Neural crest cell (in vitro differentiated cells): Measurements from ENCODE around the gene SNX30. TPM values are rescaled to one million over a fixed set of nuclear protein-coding genes. Genes with fewer than 3 reads are reported as not detected.
A peak's percentile ranks its signal among the peaks of the same experiment; 100 is the strongest.

ENCODE experiments used
- DNase-seq: peaks from one replicate; pipeline ENCODE4 v3.0.0; 2021; ENCODE audit warnings: low read depth, mixed read lengths, low spot score
- H3K27ac Mint-ChIP-seq: one replicate; pipeline ENCODE4 v1.8.0; 2021; ENCODE audit warnings: mild to moderate bottlenecking, mixed read lengths; ENCODE audit not compliant: unreplicated experiment
- H3K27me3 Mint-ChIP-seq: 2 replicates; pipeline ENCODE4 v1.8.0; 2021; ENCODE audit warnings: low read depth, mild to moderate bottlenecking, mixed read lengths
- H3K36me3 Mint-ChIP-seq: 2 replicates; pipeline ENCODE4 v1.8.0; 2021; ENCODE audit warnings: low read depth, mild to moderate bottlenecking, mixed read lengths
- H3K4me1 Mint-ChIP-seq: 2 replicates; pipeline ENCODE4 v1.8.0; 2021; ENCODE audit warnings: mixed read lengths
- H3K4me3 Mint-ChIP-seq: one replicate; pipeline ENCODE4 v1.8.0; 2021; ENCODE audit warnings: mild to moderate bottlenecking, mixed read lengths
- H3K9me3 Mint-ChIP-seq: 2 replicates; pipeline ENCODE4 v1.8.0; 2021; ENCODE audit warnings: mixed read lengths
- total RNA-seq: library from RNA; stranded (reverse); gene quantifications from 2 replicates; pipeline ENCODE4 v1.2.1, GENCODE V29; 2021
- TF ChIP-seq, protein P1 (sequence below): fragments of 200-600 bp; sonication (generic); conservative IDR thresholded peaks from 2 replicates; pipeline ENCODE4 v1.5.0; 2021; ENCODE audit warnings: antibody characterized with exemption, mild to moderate bottlenecking

SNX30 gene
- total RNA-seq, 1 donor from 2014 or later, result 14.5 TPM

DNA sequence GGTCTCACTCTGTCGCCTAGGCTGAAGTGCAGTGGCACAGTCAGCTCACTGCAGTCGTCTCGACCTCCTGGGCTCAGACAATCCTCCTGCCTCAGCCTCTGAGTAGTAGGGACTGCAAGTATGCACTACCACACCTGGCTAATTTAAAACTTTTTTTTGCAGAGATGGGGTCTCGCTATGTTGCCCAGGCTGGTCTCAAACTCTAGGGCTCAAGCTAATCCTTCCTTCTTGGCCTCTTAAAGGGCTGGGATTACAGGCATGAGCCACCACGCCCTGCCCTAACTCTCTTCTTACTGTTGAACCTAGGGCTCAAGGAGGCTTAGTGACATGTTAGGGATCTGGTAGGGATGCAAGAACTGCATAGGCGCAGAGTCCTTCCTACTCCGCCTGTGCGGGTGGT lies 65.3 kb downstream of the SNX30 start:
- DNase-seq, result no peak
- TF ChIP-seq, protein P1, sequence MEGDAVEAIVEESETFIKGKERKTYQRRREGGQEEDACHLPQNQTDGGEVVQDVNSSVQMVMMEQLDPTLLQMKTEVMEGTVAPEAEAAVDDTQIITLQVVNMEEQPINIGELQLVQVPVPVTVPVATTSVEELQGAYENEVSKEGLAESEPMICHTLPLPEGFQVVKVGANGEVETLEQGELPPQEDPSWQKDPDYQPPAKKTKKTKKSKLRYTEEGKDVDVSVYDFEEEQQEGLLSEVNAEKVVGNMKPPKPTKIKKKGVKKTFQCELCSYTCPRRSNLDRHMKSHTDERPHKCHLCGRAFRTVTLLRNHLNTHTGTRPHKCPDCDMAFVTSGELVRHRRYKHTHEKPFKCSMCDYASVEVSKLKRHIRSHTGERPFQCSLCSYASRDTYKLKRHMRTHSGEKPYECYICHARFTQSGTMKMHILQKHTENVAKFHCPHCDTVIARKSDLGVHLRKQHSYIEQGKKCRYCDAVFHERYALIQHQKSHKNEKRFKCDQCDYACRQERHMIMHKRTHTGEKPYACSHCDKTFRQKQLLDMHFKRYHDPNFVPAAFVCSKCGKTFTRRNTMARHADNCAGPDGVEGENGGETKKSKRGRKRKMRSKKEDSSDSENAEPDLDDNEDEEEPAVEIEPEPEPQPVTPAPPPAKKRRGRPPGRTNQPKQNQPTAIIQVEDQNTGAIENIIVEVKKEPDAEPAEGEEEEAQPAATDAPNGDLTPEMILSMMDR, result no peak
- peaks cover 5% of the 10 kb centered on the region for H3K4me1 Mint-ChIP-seq
- peak overlapping the region; percentile 9 for H3K27ac Mint-ChIP-seq
- H3K27me3 Mint-ChIP-seq, result no peaks in the 10 kb centered on the region
- no peak overlapping the region for H3K4me3 Mint-ChIP-seq
- H3K9me3 Mint-ChIP-seq, result no peaks in the 10 kb centered on the region
- H3K36me3 Mint-ChIP-seq, result peaks cover 2% of the 10 kb centered on the region

DNA sequence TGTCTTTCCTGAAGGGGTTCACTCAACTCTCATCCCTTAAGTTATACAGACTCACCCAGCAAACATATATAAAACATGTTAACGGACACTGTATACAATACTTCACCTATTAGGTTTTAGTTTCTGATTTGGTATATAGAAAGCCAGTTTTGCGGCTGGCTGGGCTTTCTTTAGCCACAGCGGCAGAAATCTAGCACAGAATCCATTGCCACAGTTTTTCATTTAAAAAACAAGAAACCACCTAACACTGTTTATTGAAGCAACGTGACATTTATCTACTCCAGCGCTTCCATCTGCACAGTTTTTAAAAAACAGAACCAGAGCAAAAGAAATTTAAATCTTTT lies 67.3 kb downstream of the SNX30 start:
- H3K27ac Mint-ChIP-seq, result no peak overlapping the region
- H3K36me3 Mint-ChIP-seq, result peaks cover 2% of the 10 kb centered on the region
- TF ChIP-seq, protein P1, result no peak
- H3K9me3 Mint-ChIP-seq, result no peaks in the 10 kb centered on the region
- H3K27me3 Mint-ChIP-seq, result no peaks in the 10 kb centered on the region
- H3K4me3 Mint-ChIP-seq, result no peak overlapping the region
- peaks cover 5% of the 10 kb centered on the region for H3K4me1 Mint-ChIP-seq
- DNase-seq, result no peak

DNA sequence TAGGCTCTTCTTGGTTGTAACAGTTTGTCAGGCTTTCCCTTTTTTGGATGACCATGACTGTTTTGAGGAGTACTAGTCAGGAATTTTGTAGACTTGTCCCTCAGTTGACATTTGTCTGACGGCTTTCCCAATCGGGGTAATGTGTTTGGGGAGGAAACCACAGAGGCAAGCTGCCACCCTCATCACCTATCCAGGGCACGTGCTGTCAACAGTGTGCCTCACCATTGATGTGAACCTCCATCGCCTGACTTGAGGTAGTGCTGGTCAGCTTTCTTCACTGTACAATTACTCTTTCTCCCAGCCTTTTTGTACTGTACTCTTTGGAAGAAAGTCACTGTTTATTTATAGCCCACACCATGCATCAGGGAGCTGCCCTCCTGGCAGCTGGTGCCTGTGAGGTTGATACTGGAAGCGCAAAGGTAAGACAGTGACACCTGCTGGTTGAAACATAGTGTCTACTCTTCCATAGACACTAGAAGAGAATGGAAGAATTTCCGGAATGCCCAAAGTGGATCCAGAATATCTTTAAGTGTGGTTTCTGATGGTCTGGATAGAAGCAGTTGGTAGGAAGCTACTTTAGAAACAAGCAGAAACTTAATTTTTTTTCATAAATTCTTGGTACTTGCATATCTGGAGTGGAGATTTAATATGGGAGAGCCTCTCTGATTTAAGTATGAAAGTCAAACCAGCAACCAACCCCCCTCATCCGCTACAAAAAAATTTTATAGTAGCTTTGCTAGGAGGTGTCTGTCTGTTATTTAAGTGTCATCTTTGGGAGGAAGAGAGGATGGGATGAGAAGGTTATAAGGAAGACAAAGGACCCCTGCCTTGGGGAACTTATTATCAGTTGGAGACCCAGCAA lies 69.3 kb downstream of the SNX30 start:
- peaks cover 5% of the 10 kb centered on the region for H3K4me1 Mint-ChIP-seq
- H3K27ac Mint-ChIP-seq, result no peak overlapping the region
- H3K4me3 Mint-ChIP-seq, result no peak overlapping the region
- no peaks in the 10 kb centered on the region for H3K9me3 Mint-ChIP-seq
- H3K36me3 Mint-ChIP-seq, result peaks cover 2% of the 10 kb centered on the region
- no peaks in the 10 kb centered on the region for H3K27me3 Mint-ChIP-seq
- TF ChIP-seq, protein P1, result peak; percentile 74
- peak; percentile 9 for DNase-seq

DNA sequence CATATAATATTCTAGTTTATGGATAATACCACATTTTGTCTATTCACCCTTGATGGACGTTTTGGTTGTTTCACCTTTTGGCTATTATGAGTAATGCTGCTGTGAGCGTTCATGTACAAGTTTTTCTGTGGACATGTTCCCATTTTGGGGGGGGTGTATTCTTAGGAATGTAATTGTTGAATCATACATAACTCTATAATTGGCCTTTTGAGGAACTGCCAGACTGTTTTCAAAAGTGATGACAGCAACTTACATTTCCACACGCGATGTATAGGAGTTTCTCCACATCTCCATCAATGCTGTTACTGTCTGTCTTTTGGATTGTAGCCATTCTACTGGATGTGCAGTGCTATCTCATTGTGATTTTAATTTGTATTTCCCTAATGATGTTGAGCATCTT lies 70.3 kb downstream of the SNX30 start:
- Mint-ChIP-seq H3K36me3 (peaks cover 2% of the 10 kb centered on the region), H3K4me1 (peaks cover 5% of the 10 kb centered on the region), H3K27me3 (no peaks in the 10 kb centered on the region), H3K27ac (no peak overlapping the region), H3K9me3 (no peaks in the 10 kb centered on the region), H3K4me3 (no peak overlapping the region)
- DNase-seq, result no peak
- TF ChIP-seq, protein P1, result no peak

DNA sequence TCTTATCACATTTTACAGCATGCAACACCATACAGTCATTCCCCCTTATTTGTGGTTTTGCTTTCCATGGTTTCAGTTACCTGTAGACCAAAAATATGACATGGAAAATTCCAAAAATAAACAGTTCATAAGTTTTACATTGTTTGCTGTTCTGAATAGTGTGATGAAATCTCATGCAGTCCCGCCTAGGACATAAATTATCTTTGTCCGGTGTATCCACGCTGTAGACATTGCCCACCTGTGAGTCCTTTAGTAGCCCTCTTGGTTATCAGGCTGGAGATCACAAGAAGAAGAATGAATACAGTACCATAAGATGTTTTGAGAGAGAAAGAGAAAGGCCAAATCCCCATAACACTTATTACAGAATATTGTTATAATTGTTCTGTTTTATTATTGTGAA lies 72.1 kb downstream of the SNX30 start:
- H3K27ac Mint-ChIP-seq, result no peak overlapping the region
- peaks cover 5% of the 10 kb centered on the region for H3K4me1 Mint-ChIP-seq
- peaks cover 2% of the 10 kb centered on the region for H3K36me3 Mint-ChIP-seq
- TF ChIP-seq, protein P1, result no peak
- no peak overlapping the region for H3K4me3 Mint-ChIP-seq
- H3K27me3 Mint-ChIP-seq, result no peaks in the 10 kb centered on the region
- DNase-seq, result no peak
- no peaks in the 10 kb centered on the region for H3K9me3 Mint-ChIP-seq
